Measurements from ENCODE around the gene PKHD1.

DNA sequence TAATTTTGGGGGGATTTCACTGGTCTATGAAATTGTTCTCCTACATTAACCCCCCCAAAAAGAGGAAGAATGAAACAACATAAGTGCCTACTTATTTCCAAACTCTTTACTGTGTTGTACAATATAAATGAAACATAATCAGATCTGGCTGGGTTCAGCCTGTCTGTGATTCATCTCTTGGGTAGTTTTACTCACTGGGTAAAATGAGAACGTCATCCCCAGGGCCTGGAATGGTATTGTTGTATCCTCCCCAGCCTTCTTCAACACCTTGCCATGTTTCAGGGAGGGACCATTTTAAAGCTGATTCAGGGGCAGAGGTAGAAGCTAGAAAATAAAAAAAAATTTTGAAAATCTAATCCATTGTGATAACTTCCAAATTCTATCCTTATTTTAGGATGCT, 256.7 kb downstream of the PKHD1 start:
- TF ChIP-seq GATA2 (IDR thresholded peaks at IDR 0.05; ENCODE audit: low read depth, low read length) (no peak), GATA3 (IDR thresholded peaks at IDR 0.05; ENCODE audit: low read depth, low read length) (no peak)

Measured in SH-SY5Y (cell line).